SIG-M5 (cell line): ENCODE data around the gene PARD3.
"Not testable (repeated sequence)": the region's sequence is repeated elsewhere in the genome, so short reads cannot be mapped to it uniquely, and the experiment has no call there.

Experiments used
- DNase-seq: peaks from one replicate; lab custom pipeline; 2025; lab: John Stamatoyannopoulos, UW

The PARD3 gene

DNA sequence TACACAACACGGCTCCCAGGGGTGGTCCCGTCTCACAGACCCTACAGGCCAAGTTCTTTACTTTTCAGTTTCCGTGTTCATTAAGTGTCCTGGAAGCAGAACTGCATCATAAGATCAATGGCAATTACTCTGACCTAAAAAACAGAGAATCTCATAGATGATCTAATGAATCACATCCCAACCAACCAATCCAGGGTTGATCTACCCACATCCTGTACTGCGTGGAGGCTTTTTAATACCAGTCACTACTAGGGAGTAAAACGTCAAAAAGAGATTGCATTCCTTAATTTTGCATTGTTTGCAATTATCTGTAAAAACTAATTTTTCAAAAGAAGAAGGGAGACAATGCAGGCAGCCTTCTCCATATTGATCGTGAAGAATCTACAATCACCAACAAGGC is 72.6 kb downstream of the PARD3 start:
- no peak for DNase-seq

DNA sequence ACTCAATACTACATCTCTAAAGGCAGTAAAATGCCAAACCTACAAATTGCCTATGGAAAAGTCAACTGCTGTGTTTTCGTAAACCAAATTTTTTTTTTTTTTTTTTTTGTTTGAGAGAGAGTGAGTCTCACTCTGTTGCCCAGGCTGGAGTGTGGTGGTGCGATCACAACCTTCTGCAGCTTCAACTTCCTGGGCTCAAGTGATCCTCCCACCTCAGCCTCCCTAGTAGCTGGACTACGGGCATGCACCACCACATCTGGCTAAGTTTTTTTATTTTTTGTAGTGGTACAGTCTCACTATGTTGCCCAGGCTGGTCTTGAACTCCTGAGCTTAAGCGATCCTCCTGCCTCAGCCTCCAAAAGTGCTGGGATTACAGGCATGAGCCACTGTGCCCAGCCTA is 74.0 kb downstream of the PARD3 start:
- DNase-seq = not testable (repeated sequence)

DNA sequence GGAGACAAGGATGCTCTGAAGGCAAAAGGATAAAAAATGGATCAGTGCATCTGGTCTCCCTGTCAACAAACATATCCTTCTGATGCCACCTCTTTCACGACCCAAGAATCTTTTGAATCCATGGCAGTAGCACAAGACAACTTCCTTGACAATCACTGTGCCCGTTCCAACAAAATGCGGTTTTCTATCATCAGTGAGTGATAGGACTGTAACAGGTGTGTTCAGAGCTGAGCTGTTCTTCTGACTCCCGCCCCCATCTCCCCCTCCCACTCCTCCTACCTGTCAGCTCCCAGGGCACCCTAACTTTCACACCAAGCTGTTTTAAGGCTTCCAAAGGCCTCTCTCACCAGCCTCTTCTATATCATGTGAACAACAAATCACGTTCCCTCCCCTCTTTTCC is 74.8 kb downstream of the PARD3 start:
- no peak for DNase-seq

DNA sequence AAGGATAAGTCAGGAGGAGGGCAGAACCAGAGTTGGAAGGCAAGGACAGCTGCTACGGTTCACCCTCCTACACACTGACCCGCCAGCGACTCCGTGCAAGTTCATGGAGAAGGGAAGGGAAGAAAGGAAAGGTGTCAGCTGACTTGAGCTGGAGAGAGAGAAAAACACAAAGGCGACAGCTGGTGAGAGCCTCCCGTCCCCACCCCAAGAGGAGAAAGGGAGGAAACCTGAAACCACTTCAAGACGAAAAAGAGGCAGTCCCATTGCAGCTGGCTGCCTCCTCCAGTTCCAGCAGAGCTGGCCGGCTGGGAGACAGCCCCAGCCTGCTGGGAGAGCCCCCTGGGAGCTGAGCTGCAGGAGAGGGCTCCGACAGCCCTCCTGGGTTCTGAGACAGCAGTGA is 75.2 kb downstream of the PARD3 start:
- DNase-seq = no peak

DNA sequence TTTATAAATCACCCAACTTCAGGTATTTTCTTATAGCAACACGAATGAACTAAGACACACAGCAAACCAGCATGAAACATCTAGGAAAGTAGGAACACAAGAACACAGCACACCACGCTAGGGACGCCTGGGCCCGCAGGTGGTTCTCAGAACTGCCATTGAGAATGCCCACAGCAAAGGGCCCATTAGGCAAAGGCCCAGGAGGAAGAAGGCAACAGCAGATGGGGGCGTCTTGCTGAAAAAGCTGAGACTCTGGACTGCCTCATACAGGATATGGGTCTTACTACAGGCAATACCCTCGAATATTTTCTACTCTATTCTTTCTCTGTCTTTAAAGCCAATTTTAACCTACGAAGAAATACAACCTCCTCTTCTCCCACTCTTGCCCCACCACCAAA is 77.3 kb downstream of the PARD3 start:
- DNase-seq = no peak

DNA sequence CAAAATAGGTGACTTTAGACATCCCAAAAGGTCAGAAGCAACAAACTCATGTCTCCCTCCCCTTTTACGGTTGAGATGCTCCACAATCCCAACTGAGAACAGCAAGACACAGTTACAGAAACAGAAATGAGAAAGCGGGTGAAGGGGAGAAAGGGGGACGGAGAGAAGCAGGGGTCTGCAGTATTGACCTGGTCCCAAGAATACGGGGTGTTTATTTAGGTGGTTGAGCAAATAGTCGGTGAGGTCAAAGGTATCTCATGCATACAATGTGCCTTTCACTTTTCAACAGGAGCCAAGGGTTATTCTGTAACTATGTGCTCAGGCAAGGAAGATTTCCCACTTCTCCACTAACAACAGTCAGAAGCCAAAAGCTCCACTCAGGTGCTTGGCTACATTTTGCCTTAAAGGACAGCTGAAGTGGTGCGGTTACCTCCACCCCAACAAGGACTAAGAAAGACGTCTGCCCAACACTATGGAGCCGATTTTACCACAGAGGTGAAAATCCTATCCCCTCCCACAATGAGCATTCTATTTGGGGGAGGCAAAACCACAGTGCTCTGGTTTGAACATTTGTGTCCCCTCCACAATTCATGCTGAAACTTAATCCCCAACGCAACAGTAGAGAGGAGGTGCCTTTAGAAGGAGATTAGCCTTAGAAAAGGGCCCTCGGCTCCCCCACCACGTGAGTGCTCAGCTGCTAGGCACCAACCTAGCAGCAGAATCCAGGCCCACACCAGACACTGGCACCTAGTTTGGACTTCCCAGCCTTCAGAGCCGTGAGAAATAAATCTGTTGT is 77.9 kb downstream of the PARD3 start:
- DNase-seq = no peak

DNA sequence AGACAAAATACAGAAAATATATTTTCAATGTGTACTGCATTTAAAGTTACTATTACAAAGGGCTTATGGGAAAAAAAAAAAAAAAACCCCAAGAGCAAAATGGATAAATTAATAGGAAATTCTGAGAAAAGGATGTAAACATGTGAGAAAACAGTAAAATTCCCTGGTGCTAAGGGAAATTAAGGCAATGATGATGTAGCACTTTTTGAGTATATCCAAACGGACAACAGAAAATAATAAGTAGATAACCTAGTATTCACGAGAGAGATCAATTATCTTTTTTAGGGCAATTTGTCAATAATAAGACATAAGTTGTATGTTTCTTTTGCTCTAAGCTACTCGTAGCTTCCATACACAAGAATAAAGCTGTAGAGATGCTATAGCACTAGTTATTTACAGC is 80.2 kb downstream of the PARD3 start:
- no peak for DNase-seq

DNA sequence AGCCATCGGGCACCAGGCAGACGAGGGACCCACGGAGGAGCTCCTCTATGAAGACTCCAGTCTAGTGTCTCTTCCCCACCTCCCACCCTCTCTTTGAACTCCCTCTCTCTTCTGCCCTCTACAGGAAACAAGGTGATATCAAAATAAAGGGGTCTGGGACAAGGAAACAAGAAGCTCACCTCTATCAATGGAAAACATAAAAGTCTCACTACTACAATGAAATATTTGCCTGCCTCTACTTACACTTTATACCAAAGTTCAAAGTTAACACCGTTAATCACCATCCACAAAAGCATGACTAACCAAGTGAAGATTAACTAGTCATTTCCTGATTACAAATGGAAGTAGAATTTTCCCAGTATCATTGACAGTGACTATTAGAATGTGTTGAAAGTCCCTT is 82.2 kb downstream of the PARD3 start:
- DNase-seq = no peak

DNA sequence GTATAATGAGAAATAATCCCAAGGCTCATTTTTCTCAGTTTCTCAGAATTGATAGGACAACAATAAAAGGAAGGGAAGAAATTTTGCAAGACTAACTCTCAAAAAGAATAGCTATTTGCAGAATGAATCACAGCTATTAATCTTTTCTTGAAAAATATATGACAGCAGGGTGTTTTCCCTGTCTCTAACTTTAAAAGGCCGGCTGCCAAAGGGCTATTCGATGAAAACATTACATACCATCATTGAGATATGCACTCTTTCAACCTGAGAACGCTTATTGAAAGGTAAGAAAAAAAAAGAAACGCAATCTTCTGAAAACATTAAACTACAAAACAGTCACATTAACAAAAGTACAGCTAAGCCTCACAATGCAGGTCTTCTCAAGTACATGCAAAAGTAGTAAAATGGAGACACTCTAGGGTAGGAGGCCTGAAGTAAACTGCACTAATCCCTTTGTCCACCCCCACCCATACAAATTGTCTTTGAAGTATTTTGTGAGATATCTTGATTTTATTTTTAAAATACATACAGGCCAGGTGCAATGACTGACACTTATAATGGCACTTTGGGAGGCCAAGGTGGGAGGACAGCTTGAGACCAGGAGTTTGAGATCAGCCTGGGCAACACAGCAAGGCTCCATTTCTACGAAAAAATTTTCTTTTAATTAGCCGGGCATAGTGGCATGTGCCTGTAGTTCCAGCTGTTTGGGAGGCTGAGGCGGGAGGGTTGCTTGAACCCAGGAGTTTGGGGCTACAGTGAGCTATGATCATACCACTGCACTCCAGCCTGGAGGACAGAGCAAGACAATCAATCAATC is 83.0 kb downstream of the PARD3 start:
- DNase-seq = no peak

DNA sequence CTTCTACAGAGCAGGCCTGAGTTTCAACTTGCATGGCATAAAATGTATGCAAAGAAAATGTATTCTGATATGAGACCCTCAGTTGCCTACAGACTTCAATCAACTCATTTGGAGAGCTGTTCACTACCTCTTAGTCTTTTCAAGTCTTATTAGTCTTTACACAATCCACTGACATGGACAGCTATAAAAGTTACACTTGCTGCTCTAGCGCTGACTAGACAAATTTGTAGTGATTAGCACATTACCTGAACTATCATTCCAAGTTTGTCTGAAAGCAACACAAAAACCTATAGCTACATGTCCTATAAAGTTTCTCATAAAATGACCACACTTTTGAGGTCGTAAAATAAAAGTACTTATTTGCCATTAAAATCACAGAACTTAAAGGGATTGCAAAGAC is 83.9 kb downstream of the PARD3 start:
- DNase-seq = no peak

DNA sequence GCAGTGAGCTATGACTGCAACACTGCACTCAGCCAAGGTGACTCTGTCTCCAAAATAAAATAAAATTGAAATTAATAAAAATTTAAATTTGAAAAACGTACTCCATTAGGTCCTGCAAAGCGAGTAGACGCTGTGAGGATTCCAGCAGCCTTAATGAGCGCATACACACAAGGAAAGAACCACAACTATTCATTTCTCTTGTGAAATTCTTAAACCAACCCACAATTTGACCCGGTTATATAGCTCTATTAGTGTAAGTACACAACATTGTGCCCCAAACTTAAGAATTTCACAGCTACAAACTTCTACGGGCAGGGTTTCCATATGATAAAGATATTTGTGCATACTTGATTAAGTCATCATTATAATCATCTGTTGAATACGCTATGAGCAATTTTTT is 84.4 kb downstream of the PARD3 start:
- no peak for DNase-seq

DNA sequence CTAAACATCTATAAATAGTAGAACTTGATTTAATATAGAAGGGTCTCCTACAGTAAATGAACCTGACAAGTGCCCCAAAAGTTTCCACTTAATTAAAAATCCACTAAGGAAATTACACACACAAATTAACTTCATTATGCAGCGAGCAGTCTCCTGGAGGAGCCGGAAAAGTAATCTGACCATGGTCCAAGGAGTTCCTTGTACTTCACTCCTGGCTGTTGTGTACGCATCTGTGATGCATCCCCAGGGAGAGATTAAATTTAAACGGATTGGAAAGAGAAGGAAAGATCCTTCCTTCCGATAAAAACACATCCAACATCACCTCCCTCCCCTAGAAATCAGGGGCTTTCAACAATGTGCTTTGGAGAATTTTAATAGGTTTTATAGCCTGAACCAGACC is 85.5 kb downstream of the PARD3 start:
- no peak for DNase-seq

DNA sequence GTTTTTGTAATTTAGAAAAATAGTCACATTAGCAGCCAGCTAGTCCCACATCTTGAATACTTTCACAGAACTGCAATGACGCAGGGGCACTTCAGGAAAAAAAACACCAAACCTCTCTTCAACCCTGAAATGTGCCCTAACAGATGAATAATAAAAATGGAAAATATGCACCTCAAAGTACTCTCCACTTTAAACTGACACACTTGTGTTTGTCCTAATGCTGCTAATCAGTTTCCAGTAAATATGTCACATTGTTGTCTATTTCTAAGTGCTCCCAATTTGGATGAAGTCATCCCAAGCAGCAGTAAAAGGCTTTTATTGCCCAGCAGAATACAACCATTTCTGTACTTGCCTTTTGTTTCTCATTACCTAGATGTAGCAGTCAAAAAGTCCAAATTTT is 86.7 kb downstream of the PARD3 start:
- no peak for DNase-seq

DNA sequence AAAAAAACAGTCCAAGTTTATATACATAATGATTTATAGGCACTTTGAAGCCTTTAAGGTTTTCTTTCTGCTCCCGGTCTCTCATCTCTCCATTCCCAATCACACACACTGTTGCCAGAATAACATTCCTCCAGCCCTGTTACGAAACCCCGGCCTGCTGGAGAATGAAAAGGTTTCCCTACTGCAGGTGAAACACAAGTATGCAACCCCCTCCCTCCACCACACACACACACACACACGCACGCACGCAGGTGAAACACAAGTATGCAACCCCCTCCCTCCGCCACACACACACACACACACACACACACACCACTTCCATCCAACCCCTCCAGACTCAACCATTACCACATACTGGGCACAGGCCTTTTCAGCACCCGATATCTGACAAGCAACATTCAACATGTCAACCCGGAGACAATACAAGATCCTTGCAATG is 87.5 kb downstream of the PARD3 start:
- DNase-seq = no peak

DNA sequence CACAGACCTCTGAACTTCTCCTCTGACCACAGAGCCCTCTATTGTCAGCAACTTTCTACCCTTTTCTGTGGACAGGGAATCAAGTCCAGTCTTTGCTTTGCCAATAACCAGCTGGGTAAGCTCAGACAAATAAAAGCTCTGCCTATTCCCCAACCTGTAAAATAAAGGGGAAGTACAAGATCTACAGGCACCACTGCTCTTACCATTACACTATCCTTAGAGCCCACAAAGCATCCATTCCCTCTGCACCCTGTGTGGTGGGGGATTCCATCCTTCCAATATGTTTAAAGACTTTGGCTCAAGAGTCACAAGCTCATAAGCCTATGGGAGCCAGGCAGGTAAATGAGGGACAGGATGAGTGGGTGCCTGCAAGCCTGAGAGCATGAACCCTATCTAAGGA is 88.2 kb downstream of the PARD3 start:
- no peak for DNase-seq

DNA sequence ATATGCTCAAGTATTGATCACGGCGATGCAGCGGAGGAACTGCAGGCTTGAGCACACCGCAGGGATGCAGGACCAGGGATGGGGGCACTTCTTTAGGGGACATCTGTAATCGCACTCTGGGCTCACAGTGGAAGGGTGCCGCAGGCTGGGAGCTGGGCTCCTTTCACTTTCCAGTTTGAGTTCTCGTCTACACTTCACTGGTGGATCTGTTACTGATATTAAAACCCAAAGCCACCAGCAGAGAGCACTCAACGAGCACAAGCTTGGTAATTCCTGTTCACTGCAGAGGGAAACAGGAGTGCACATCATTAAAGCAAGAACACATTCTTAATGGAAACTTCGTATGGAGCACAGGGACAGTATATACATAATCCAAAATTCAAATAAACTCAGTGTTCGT is 91.3 kb downstream of the PARD3 start:
- no peak for DNase-seq

DNA sequence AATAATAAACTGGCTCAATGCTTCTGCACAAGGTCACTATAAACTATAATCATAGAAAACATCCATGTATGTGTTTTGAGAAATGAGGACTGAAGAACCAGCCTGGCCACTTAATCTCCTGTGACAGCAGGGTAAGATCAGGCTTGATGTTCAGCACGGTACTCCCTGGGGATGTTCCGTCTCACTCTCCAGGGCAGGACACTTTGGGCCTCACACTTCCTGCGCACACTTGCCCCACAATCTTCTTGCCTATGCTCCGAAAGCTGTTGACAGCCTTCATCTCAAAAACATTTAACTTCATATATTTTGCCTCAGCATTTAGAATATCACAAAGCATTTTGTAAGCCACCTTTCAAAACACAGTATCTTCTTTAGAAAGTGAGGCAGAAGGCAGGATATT is 92.7 kb downstream of the PARD3 start:
- DNase-seq = no peak

DNA sequence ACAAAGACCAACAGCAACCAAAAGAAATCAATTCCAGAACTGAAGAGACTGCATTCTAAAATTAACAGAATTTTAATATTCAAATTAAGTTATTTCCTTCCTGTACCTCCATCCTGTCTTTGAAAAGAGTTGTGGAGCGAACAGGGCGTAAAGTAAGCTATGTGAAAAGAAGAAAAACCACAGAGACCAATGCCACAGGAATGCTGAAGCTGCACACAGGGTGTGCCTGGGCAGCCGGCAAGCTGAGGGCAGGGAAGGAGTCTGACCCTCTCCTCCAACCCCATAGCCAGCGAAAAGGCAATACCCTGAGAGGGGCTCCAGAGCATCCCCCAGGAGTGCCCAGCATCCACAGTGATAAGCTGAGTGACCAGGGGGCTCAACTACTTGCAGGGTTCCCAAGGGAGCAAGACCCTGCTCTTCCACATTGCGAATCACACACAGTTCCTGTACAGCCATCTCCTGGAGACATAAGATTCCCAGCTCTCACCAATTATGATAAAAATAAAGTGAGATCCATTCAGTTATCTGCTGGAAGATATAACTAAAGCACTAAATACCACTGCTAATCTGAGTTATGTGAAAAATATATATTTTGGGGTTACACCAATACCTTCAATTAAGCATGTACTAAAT is 93.8 kb downstream of the PARD3 start:
- no peak for DNase-seq

DNA sequence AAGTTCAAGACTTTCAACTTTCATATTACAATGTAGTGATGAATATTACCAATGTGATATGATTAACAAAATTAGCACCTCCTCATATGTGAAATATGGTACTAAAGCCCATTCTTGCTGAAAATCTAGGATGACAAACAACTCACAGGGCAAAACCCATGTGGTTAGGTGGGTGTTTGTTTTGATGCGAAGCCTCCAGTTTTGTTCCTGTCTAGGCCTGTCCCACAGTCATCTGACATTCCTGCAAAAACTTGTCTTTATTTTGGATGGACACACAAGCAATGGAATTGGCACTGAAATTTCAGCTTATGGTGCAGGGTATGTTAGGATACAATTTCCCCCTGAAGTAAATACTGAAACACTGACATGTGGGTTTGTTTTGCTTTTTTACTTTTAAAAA is 95.3 kb downstream of the PARD3 start:
- no peak for DNase-seq

DNA sequence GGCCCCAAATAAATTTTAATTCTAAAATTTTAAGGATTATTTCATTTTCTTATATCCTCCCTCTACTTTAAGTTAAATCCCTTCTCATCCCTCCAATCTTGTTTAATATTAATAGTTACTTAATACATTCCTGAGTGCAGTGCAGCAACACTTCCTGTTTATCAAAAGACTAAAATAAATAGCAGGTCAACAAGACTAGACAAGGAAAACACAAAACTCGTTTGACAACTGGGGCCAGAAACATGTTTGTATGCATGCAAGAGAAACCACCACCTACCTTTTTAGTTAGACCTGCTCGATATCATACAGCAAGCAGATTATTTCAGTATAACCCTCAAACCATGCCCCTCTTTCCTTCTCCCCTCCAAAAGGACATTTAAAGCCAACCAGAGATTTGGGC is 95.8 kb downstream of the PARD3 start:
- DNase-seq = no peak

DNA sequence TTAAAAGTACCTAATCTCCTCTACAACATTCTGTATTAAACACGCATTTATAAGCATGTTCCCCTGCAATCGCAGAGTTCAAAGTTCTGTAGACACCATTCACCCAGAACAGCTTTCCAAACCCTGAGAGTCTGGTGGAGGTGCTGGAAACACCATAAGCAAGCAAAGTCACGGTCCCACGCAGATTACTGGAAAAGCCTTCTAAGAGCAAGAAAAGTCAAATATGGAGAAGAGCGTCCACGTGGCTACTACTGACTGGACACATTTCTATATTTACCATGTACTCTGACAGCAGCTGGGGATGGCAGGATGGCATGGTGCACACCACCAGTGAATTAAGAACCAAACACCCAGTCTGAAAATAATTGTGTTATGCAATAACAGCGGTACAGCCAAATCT is 97.7 kb downstream of the PARD3 start:
- no peak for DNase-seq

DNA sequence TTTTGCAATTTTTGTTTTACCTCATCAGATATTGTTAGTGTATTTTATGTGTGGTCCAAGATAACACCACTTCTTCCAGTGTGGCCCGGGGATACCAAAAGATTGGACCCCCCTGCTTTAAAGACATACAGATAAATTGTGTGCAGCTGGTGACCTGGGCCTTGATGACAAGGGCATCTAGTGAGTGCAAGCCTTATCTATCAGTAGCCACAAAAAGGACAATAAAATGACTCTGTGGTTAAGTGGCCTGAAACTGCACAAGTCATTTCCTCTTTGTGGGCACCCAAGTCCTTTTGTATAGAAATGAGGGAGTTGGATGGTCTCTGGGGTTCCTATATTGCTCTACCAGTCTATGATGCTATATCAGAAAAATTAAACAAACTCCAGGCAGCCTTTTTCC is 98.1 kb downstream of the PARD3 start:
- DNase-seq = peak; percentile 30

DNA sequence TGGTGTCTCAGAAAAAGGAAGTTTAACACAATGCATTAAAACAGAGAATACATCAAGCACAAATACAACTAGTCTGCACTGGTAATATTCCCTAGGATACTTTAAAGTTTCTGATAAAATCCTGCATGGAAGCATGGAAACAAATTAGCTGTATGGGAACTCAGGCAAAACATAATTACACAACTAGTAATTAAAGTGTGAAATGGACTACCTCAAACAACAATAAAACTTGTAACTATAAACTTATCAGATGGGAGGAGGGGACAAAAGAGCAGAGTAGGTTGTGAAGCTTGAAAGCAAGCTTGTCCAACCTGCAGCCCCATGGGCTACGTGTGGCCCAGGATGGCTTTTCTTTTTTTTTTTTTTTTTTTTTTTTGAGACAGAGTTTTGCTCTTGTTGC is 98.9 kb downstream of the PARD3 start:
- no peak for DNase-seq
